HFFc6 (cell line): ENCODE data around the gene FAM98C. TPM values are rescaled to one million over a fixed set of nuclear protein-coding genes. Genes with fewer than 3 reads are reported as not detected.

ENCODE experiments used
- DNase-seq: peaks from one replicate; pipeline ENCODE4 v3.0.0-alpha.2; 2018
- H3K27ac Mint-ChIP-seq: 2 replicates; pipeline ENCODE4 v1.8.0; 2020; ENCODE audit warnings: mild to moderate bottlenecking, mixed read lengths
- H3K27me3 Mint-ChIP-seq: 2 replicates; pipeline ENCODE4 v1.8.0; 2021; ENCODE audit warnings: mild to moderate bottlenecking, moderate library complexity, mixed read lengths; ENCODE audit not compliant: insufficient read depth
- H3K36me3 Mint-ChIP-seq: 2 replicates; pipeline ENCODE4 v1.8.0; 2021; ENCODE audit warnings: low read depth, mixed read lengths
- H3K4me1 Mint-ChIP-seq: 2 replicates; pipeline ENCODE4 v1.8.0; 2020; ENCODE audit warnings: low read depth, mixed read lengths
- H3K4me3 Mint-ChIP-seq: 2 replicates; pipeline ENCODE4 v1.8.0; 2020; ENCODE audit warnings: mild to moderate bottlenecking, moderate library complexity, mixed read lengths
- H3K9me3 Mint-ChIP-seq: 2 replicates; pipeline ENCODE4 v1.8.0; 2020; ENCODE audit warnings: mild to moderate bottlenecking, mixed read lengths
- total RNA-seq, 6 experiments: library from RNA; stranded (reverse); fragmentation: NEBNext Ultra II Directional; extraction: Animal tissue kit (Norgen Biotek cat#: 25700); gene quantifications; 2 replicates in 1 of 6; 3 replicates in 5 of 6; pipeline ENCODE4 v1.2.3, GENCODE V29; 2021
- TF ChIP-seq, protein P1 (sequence below): fragments of 200-600 bp; sonication (generic); IDR thresholded peaks from 2 replicates; pipeline ENCODE4 v1.5.0; 2021; ENCODE audit warnings: antibody characterized with exemption, mild to moderate bottlenecking

The FAM98C gene
- total RNA-seq, 6 experiments from 2014 or later = 12.5 to 16.9 (median 15.6) TPM

DNA sequence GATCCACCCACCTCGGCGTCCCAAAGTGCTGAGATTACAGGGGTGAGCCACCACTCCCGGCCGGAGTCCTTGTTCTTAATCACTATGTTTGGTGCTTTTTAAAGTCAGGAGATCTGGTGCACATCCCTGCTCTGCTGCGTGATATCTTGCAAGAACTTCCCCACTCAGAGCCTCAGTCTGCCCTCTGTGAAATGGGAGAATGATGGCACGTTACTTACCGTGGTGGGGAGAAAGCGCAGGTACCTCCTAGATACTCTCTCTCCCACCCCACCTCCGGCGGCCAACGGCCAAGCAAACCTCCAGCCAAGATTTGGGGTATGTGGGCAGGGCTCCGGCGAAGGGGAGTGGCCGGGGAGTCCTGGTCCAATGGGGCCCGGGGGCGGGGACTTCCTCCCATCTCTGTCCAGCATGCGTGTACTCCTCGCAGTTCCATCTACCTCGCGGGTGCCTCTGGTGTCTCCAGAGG, 30.4 kb downstream of the FAM98C start, which contains the start of gene RYR1:
TSS of gene RYR1 (plus strand) at position 424 of the 466 bp plus-strand sequence. CDS start 139 bp downstream, outside the sequence.
- TF ChIP-seq, protein P1, sequence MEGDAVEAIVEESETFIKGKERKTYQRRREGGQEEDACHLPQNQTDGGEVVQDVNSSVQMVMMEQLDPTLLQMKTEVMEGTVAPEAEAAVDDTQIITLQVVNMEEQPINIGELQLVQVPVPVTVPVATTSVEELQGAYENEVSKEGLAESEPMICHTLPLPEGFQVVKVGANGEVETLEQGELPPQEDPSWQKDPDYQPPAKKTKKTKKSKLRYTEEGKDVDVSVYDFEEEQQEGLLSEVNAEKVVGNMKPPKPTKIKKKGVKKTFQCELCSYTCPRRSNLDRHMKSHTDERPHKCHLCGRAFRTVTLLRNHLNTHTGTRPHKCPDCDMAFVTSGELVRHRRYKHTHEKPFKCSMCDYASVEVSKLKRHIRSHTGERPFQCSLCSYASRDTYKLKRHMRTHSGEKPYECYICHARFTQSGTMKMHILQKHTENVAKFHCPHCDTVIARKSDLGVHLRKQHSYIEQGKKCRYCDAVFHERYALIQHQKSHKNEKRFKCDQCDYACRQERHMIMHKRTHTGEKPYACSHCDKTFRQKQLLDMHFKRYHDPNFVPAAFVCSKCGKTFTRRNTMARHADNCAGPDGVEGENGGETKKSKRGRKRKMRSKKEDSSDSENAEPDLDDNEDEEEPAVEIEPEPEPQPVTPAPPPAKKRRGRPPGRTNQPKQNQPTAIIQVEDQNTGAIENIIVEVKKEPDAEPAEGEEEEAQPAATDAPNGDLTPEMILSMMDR = no peak
- Mint-ChIP-seq H3K36me3 (no peaks in the 10 kb centered on the region), H3K9me3 (no peaks in the 10 kb centered on the region), H3K27ac (no peak within 1 kb of the TSS), H3K4me3 (no peak within 1 kb of the TSS), H3K4me1 (no peaks in the 10 kb centered on the region; the same call in 1 of the 2 replicates), H3K27me3 (peaks cover 16% of the 10 kb centered on the region)
- DNase-seq = no peak

- no peak for DNase-seq
- Mint-ChIP-seq H3K4me3 (no peak overlapping the region), H3K4me1 (no peaks in the 10 kb centered on the region; the same call in 1 of the 2 replicates)
Observed at GRCh38 chr19:38434549-38435051, 31.7 kb downstream of the FAM98C start.

GRCh38 chr19:38437295-38437694, 34.4 kb downstream of the FAM98C start:
- Mint-ChIP-seq H3K27me3 (peaks cover 14% of the 10 kb centered on the region), H3K27ac (no peak overlapping the region), H3K4me1 (no peaks in the 10 kb centered on the region), H3K4me3 (no peak overlapping the region), H3K36me3 (no peaks in the 10 kb centered on the region), H3K9me3 (no peaks in the 10 kb centered on the region)
- TF ChIP-seq, protein P1 = no peak
- DNase-seq = no peak

More at GRCh38 chr19:38434549-38435051, 31.7 kb downstream of the FAM98C start:
- TF ChIP-seq, protein P1 = no peak
- no peaks in the 10 kb centered on the region for H3K9me3 Mint-ChIP-seq
- H3K36me3 Mint-ChIP-seq = no peaks in the 10 kb centered on the region
- peaks cover 14% of the 10 kb centered on the region for H3K27me3 Mint-ChIP-seq
- H3K27ac Mint-ChIP-seq = no peak overlapping the region

GRCh38 chr19:38437917-38438316, 35.0 kb downstream of the FAM98C start:
- TF ChIP-seq, protein P1 = no peak
- Mint-ChIP-seq H3K27ac (no peak overlapping the region), H3K27me3 (peaks cover 16% of the 10 kb centered on the region), H3K36me3 (no peaks in the 10 kb centered on the region), H3K4me1 (no peaks in the 10 kb centered on the region), H3K9me3 (no peaks in the 10 kb centered on the region), H3K4me3 (no peak overlapping the region)
- no peak for DNase-seq

- DNase-seq = no peak
- Mint-ChIP-seq H3K4me3 (no peak overlapping the region), H3K36me3 (no peaks in the 10 kb centered on the region), H3K9me3 (no peaks in the 10 kb centered on the region), H3K27ac (no peak overlapping the region), H3K4me1 (no peaks in the 10 kb centered on the region), H3K27me3 (peaks cover 20% of the 10 kb centered on the region)
- TF ChIP-seq, protein P1 = no peak
Observed at GRCh38 chr19:38440592-38440991, 37.7 kb downstream of the FAM98C start.
